K562 (cell line): ENCODE data around the gene GCSAM. TPM values are rescaled to one million over a fixed set of nuclear protein-coding genes. Genes with fewer than 3 reads are reported as not detected.

ENCODE experiments used
- ATAC-seq: fragments of 200-7000 bp; cut with Tn5 transposase; 3 replicates; pipeline ENCODE4 v1.9.1; 2020; ENCODE audit warnings: moderate library complexity
- BruUV-seq: library from RNA; stranded (reverse); fragments of 400-500 nt; replicated peaks from 2 replicates; lab custom pipeline; 2021; lab: Mats Ljungman, UMichigan
- CTCF ChIA-PET: fragments of 300-600 bp; formaldehyde crosslinking; extraction: SDS; loops from one replicate; lab custom pipeline; 2021; ENCODE audit warnings: low intra/inter-chr PET ratio; lab: Yijun Ruan, JAX
- POLR2A ChIA-PET: fragments of 300-600, 350-650 bp; sonication (Branson Sonifier 250); formaldehyde crosslinking; extraction: SDS; loops from one replicate; lab custom pipeline; 2021; ENCODE audit warnings: antibody characterized with exemption, inconsistent platforms; lab: Yijun Ruan, JAX
- DNase-seq, 4 experiments: peaks; one replicate each; pipeline versions ENCODE4 v3.0.0 to v3.0.0-alpha.2; 2011 to 2018; ENCODE audit warnings: low spot score in 3 of 4, mixed read lengths in 3 of 4; ENCODE audit errors: extremely low read depth in 1 of 4
- FAIRE-seq: peaks from 2 replicates; lab custom pipeline; 2011; peaks lifted over from hg19 to GRCh38; lab: Jason Lieb, UNC
- H2AFZ ChIP-seq: 2 replicates; pipeline ENCODE4 v1.6.0; 2011; ENCODE audit warnings: low read depth, low read length, control low read depth, inconsistent platforms
- H3K27ac ChIP-seq: fragments of 200-600 bp; 3 replicates; pipeline ENCODE4 v1.8.0; 2011; ENCODE audit warnings: low read depth, mild to moderate bottlenecking, control low read depth, inconsistent platforms, low read length, moderate library complexity, mixed read lengths; ENCODE audit errors: extremely low read depth
- H3K27me3 ChIP-seq, 2 experiments: fragments of 300-600 bp in 1 of 2; 2 replicates in 1 of 2; 3 replicates in 1 of 2; pipeline versions ENCODE4 v1.6.0 to v1.8.0; 2011; ENCODE audit warnings: inconsistent platforms in 2 of 2, low read length in 2 of 2, mild to moderate bottlenecking in 1 of 2, mixed read lengths in 1 of 2, moderate library complexity in 1 of 2; ENCODE audit not compliant: control insufficient read depth in 2 of 2, insufficient read depth in 2 of 2
- H3K36me3 ChIP-seq: fragments of 300-600 bp; 3 replicates; pipeline ENCODE4 v1.8.0; 2011; ENCODE audit warnings: mild to moderate bottlenecking, low read length, inconsistent platforms; ENCODE audit not compliant: control insufficient read depth, insufficient read depth
- H3K4me1 ChIP-seq, 2 experiments: fragments of 200-600 bp in 1 of 2; replicated peaks in 1 of 2; 2 replicates in 1 of 2; 3 replicates in 1 of 2; pipeline versions ENCODE4 v1.5.1 to v1.8.0; 2011; ENCODE audit warnings: inconsistent platforms in 2 of 2, low read length in 2 of 2, mild to moderate bottlenecking in 1 of 2, mixed read lengths in 1 of 2, moderate library complexity in 1 of 2; ENCODE audit not compliant: control insufficient read depth in 2 of 2, insufficient read depth in 2 of 2
- H3K4me2 ChIP-seq: 2 replicates; pipeline ENCODE4 v1.6.1; 2011; ENCODE audit warnings: low read length, control low read depth, inconsistent platforms, mixed read lengths; ENCODE audit not compliant: insufficient read depth
- H3K4me3 ChIP-seq: fragments of 200-600 bp; sonication (generic), shearing (Covaris generic); 2 replicates; pipeline ENCODE4 v1.5.1; 2016; ENCODE audit warnings: control low read depth, inconsistent platforms
- H3K79me2 ChIP-seq: fragments of 200-600 bp; 3 replicates; pipeline ENCODE4 v1.8.0; 2011; ENCODE audit warnings: low read length, inconsistent platforms; ENCODE audit not compliant: control insufficient read depth, insufficient read depth
- H3K9ac ChIP-seq, 2 experiments: 2 replicates each; pipeline versions ENCODE4 v1.6.0 to v1.6.1; 2011; ENCODE audit warnings: low read depth in 2 of 2, low read length in 2 of 2, control low read depth in 1 of 2, inconsistent platforms in 1 of 2, mild to moderate bottlenecking in 1 of 2, mixed read lengths in 1 of 2; ENCODE audit not compliant: insufficient read depth in 1 of 2
- H3K9me1 ChIP-seq: one replicate; pipeline ENCODE4 v1.6.0; 2011; ENCODE audit warnings: inconsistent platforms, mild to moderate bottlenecking, low read length, moderate library complexity; ENCODE audit not compliant: control insufficient read depth, insufficient read depth
- H3K9me3 ChIP-seq: replicated peaks from 2 replicates; pipeline ENCODE4 v1.5.1; 2011; ENCODE audit warnings: low read depth, low read length, inconsistent platforms; ENCODE audit not compliant: control insufficient read depth, insufficient read depth
- H4K20me1 ChIP-seq: replicated peaks from 2 replicates; pipeline ENCODE4 v1.6.1; 2011; ENCODE audit warnings: low read length, inconsistent platforms, mixed read lengths; ENCODE audit not compliant: control insufficient read depth, insufficient read depth
- CBX3 ChIP-seq, 2 experiments: IDR thresholded peaks; 1 replicate in 1 of 2; 2 replicates in 1 of 2; pipeline ENCODE4 v1.6.1; 2012; ENCODE audit warnings: inconsistent platforms in 2 of 2, low read length in 2 of 2, borderline replicate concordance in 1 of 2, control low read depth in 1 of 2
- CTBP1 ChIP-seq: fragments of 450-650 bp; IDR thresholded peaks from 2 replicates; pipeline ENCODE4 v1.6.1; 2016; ENCODE audit warnings: borderline replicate concordance
- ESRRA ChIP-seq: fragments of 450-650 bp; IDR thresholded peaks from 2 replicates; pipeline ENCODE4 v1.6.1; 2014; ENCODE audit warnings: low read depth, mild to moderate bottlenecking, moderate library complexity, borderline replicate concordance
- FOXJ3 ChIP-seq: sonication (generic); formaldehyde crosslinking; IDR thresholded peaks from 2 replicates; pipeline ENCODE4 v1.4.0; 2020; ENCODE audit warnings: mild to moderate bottlenecking, missing genetic modification reagents
- HDAC2 ChIP-seq: fragments of 450-650 bp; IDR thresholded peaks from 2 replicates; pipeline ENCODE4 v1.6.1; 2016; ENCODE audit warnings: mild to moderate bottlenecking
- HNRNPLL ChIP-seq: fragments of 200-400 bp; formaldehyde crosslinking; IDR thresholded peaks from 2 replicates; pipeline ENCODE4 v1.6.1; 2017; ENCODE audit warnings: low read length, low read depth, mild to moderate bottlenecking; ENCODE audit not compliant: poor library complexity, severe bottlenecking
- KLF16 ChIP-seq: IDR thresholded peaks from 2 replicates; pipeline ENCODE4 v1.6.1; 2016; ENCODE audit warnings: antibody characterized with exemption
- NFIC ChIP-seq: fragments of 450-650 bp; IDR thresholded peaks from 2 replicates; pipeline ENCODE4 v1.6.1; 2017; ENCODE audit warnings: mild to moderate bottlenecking, inconsistent platforms
- NR0B1 ChIP-seq: fragments of 450-650 bp; IDR thresholded peaks from one replicate; pipeline ENCODE4 v1.6.1; 2018; ENCODE audit warnings: mild to moderate bottlenecking, moderate library complexity; ENCODE audit not compliant: partially characterized antibody
- RFX7 ChIP-seq: fragments of 250-450 bp; sonication (Bioruptor Pico); IDR thresholded peaks from 2 replicates; pipeline ENCODE4 v1.5.1; 2021; ENCODE audit warnings: mild to moderate bottlenecking
- SIRT6 ChIP-seq: IDR thresholded peaks from one replicate; pipeline ENCODE4 v1.6.1; 2012; ENCODE audit warnings: low read depth, mild to moderate bottlenecking, control low read depth, inconsistent platforms, low read length, moderate library complexity
- ZFP36 ChIP-seq: fragments of 150-350 bp; IDR thresholded peaks from 2 replicates; pipeline ENCODE4 v1.6.1; 2018; ENCODE audit warnings: low read length, low read depth; ENCODE audit not compliant: partially characterized antibody
- ZNF165 ChIP-seq: fragments of 250-450 bp; sonication (Bioruptor Pico); IDR thresholded peaks from 2 replicates; pipeline ENCODE4 v1.4.0; 2020; ENCODE audit warnings: borderline replicate concordance
- ZNF584 ChIP-seq: fragments of 200-800 bp; sonication (Bioruptor generic); IDR thresholded peaks from 2 replicates; pipeline ENCODE4 v1.6.1; 2016; ENCODE audit warnings: low read depth, mild to moderate bottlenecking, missing genetic modification characterization, missing compliant biosample characterization
- ZNF75A ChIP-seq: fragments of 450-650 bp; formaldehyde crosslinking; IDR thresholded peaks from 2 replicates; pipeline ENCODE4 v1.4.0; 2020; ENCODE audit warnings: mild to moderate bottlenecking
- whole genome bisulfite sequencing: fragments of 100-300 bp; shearing (Covaris generic); methylation state at CpG from one replicate; pipeline ENCODE4 v1.1.6; 2016; ENCODE audit warnings: low coverage, mixed read lengths; ENCODE audit not compliant: insufficient coverage; ENCODE audit errors: missing lambda C conversion rate; 5-methylcytosine and 5-hydroxymethylcytosine counted together
- in situ Hi-C: fragments of 300-500 bp; cut with MboI; formaldehyde crosslinking; loops from 4 replicates; pipeline ENCODE4 v1.15.0; 2018; ENCODE audit warnings: inconsistent platforms, mixed read lengths
- intact Hi-C: fragments of 100-400 bp; cut with micrococcal nuclease; formaldehyde crosslinking; loops from 2 replicates; pipeline ENCODE4 v1.14.2; 2022
- polyA plus RNA-seq, 8 experiments: library from polyadenylated mRNA; depleted of rRNA in 4 of 8; stranded (reverse) in 5 of 8; unstranded in 3 of 8; fragments of >200 nt; fragmentation: Nextera tagmentation in 2 of 8; fragmentation: Illumina TruSeq in 1 of 8; extraction: Ambion mirVana in 2 of 8; extraction: Trizol in 1 of 8; gene quantifications; 2 replicates each; pipeline versions ENCODE4 v1.2.1 to v1.2.3, GENCODE V29; 2011 to 2014; ENCODE audit warnings: inconsistent platforms in 1 of 8, missing spikeins in 1 of 8
- total RNA-seq, 7 experiments: library from RNA; depleted of rRNA in 6 of 7; stranded (reverse); fragments of >200 nt in 6 of 7; fragmentation: Illumina TruSeq in 2 of 7; extraction: Trizol in 2 of 7; gene quantifications; 2 replicates each; pipeline versions ENCODE4 v1.2.1 to v1.2.3, GENCODE V29; 2011 to 2021; ENCODE audit warnings: low replicate concordance in 1 of 7
- TF ChIP-seq, protein P1 (sequence below): fragments of 250-450 bp; sonication (Bioruptor Pico); IDR thresholded peaks from 2 replicates; pipeline ENCODE4 v1.4.0; 2020; ENCODE audit warnings: mild to moderate bottlenecking, moderate library complexity
- TF ChIP-seq, protein P2 (sequence below): sonication (generic); formaldehyde crosslinking; IDR thresholded peaks from 2 replicates; pipeline ENCODE4 v1.9.0; 2022; ENCODE audit warnings: mild to moderate bottlenecking, missing genetic modification reagents

The GCSAM gene
- total and polyA plus RNA-seq, 9 of the 15 experiments (the other 6 are each of a cell fraction or from before 2014, with no cell fraction given): 0.10 TPM; not detected in 8

GRCh38 chr3:112086076-112086854 is 46.8 kb downstream of the GCSAM start, which contains the start of gene C3orf52:
C3orf52 (plus strand) TSS chr3:112086389; CDS start chr3:112086408, 19 bp downstream.
- BruUV-seq: no TSS peak
- peak; percentile 98 for ATAC-seq
- peak within 1 kb of the TSS; percentile 73 for H3K4me2 ChIP-seq
- no peaks in the 10 kb centered on the region for H3K79me2 ChIP-seq
- peaks cover 5 to 13% of the 10 kb centered on the region in 2 experiments; a peak in 4 of 5 replicates for H3K4me1 ChIP-seq
- FAIRE-seq: peak; percentile 74
- H3K27me3 ChIP-seq: no peaks in the 10 kb centered on the region
- peak within 1 kb of the TSS; percentile 45 for H3K4me3 ChIP-seq
- H3K27ac ChIP-seq: peak within 1 kb of the TSS; percentile 65
- no peaks in the 10 kb centered on the region for H3K36me3 ChIP-seq
- H3K9me3 ChIP-seq: no peaks in the 10 kb centered on the region
- intact Hi-C loops (no loop called here), in situ Hi-C loops (no loop called here)
- under 1% methylated on average over 34 of the region's 67 CpGs for WGBS
- POLR2A ChIA-PET: no interaction called here
- peak within 1 kb of the TSS; percentile 96 for H2AFZ ChIP-seq
- DNase-seq: peak; percentile 80 to 88 (median 86)
- H4K20me1 ChIP-seq: no peaks in the 10 kb centered on the region
- H3K9me1 ChIP-seq: no peaks in the 10 kb centered on the region
- CTCF ChIA-PET: no interaction called here
- peak within 1 kb of the TSS; percentile 69 to 93 for H3K9ac ChIP-seq
- no peak for TF ChIP-seq NR0B1
- TF ChIP-seq ZFP36: no peak
- no peak for TF ChIP-seq RFX7
- no peak for TF ChIP-seq ZNF584 (CRISPR knock-in tag)
- TF ChIP-seq, protein P1, sequence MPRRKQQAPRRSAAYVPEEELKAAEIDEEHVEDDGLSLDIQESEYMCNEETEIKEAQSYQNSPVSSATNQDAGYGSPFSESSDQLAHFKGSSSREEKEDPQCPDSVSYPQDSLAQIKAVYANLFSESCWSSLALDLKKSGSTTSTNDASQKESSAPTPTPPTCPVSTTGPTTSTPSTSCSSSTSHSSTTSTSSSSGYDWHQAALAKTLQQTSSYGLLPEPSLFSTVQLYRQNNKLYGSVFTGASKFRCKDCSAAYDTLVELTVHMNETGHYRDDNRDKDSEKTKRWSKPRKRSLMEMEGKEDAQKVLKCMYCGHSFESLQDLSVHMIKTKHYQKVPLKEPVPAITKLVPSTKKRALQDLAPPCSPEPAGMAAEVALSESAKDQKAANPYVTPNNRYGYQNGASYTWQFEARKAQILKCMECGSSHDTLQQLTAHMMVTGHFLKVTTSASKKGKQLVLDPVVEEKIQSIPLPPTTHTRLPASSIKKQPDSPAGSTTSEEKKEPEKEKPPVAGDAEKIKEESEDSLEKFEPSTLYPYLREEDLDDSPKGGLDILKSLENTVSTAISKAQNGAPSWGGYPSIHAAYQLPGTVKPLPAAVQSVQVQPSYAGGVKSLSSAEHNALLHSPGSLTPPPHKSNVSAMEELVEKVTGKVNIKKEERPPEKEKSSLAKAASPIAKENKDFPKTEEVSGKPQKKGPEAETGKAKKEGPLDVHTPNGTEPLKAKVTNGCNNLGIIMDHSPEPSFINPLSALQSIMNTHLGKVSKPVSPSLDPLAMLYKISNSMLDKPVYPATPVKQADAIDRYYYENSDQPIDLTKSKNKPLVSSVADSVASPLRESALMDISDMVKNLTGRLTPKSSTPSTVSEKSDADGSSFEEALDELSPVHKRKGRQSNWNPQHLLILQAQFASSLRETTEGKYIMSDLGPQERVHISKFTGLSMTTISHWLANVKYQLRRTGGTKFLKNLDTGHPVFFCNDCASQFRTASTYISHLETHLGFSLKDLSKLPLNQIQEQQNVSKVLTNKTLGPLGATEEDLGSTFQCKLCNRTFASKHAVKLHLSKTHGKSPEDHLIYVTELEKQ: no peak
- no peak for TF ChIP-seq HNRNPLL
- TF ChIP-seq KLF16: no peak
- 0 out of 2 replicates have a peak, but pooled peaks have one; percentile 12 for TF ChIP-seq ESRRA
- no peak for TF ChIP-seq SIRT6
- peak in 1 of 2 experiments; percentile 28; a peak in 1 of 3 replicates for TF ChIP-seq CBX3 (IDR thresholded peaks at IDR 0.05; ENCODE audit: borderline replicate concordance in 1 of 2, low read length in 2 of 2)
- no peak for TF ChIP-seq FOXJ3 (CRISPR knock-in tag)
- TF ChIP-seq ZNF165 (CRISPR knock-in tag): no peak
- TF ChIP-seq NFIC: no peak; the same call in 1 of the 2 replicates
- TF ChIP-seq, protein P2, sequence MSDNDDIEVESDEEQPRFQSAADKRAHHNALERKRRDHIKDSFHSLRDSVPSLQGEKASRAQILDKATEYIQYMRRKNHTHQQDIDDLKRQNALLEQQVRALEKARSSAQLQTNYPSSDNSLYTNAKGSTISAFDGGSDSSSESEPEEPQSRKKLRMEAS (CRISPR knock-in tag): peak; percentile 78
- no peak for TF ChIP-seq HDAC2
- TF ChIP-seq CTBP1: peak; percentile 57; the same call in 1 of the 2 replicates
- no peak for TF ChIP-seq ZNF75A (CRISPR knock-in tag)
